CD14-positive monocyte (primary cell): ENCODE results near the gene GRID2. TPM values are rescaled to one million over a fixed set of nuclear protein-coding genes. Genes with fewer than 3 reads are reported as not detected.
"Not testable (repeated sequence)": the region's sequence is repeated elsewhere in the genome, so short reads cannot be mapped to it uniquely, and the experiment has no call there.

ENCODE experiments used
- DNase-seq, 3 donors: peaks; one replicate each; pipeline ENCODE4 v3.0.0-alpha.2; 2011 to 2022
- H2AFZ ChIP-seq: 2 replicates; pipeline ENCODE4 v1.6.0; 2012; ENCODE audit warnings: mild to moderate bottlenecking, low read depth, low read length, inconsistent platforms; ENCODE audit not compliant: insufficient read depth, poor library complexity, severe bottlenecking
- H3K27ac ChIP-seq, 2 donors: 1 replicate in 1 of 2; 2 replicates in 1 of 2; pipeline ENCODE4 v1.5.1; 2012 to 2013; ENCODE audit warnings: low read length in 2 of 2, control low read depth in 1 of 2, inconsistent platforms in 1 of 2, low read depth in 1 of 2, mild to moderate bottlenecking in 1 of 2
- H3K27me3 ChIP-seq, 2 donors: one replicate each; pipeline versions ENCODE4 v1.6.0 to v1.6.1; 2011 to 2013; ENCODE audit warnings: low read length in 2 of 2; ENCODE audit not compliant: control insufficient read depth in 2 of 2, insufficient read depth in 2 of 2
- H3K36me3 ChIP-seq, 2 donors: replicated peaks in 1 of 2; 1 replicate in 1 of 2; 2 replicates in 1 of 2; pipeline versions ENCODE4 v1.5.1 to v1.6.1; 2012 to 2013; ENCODE audit warnings: low read length in 2 of 2, control low read depth in 1 of 2, inconsistent platforms in 1 of 2, mild to moderate bottlenecking in 1 of 2; ENCODE audit not compliant: insufficient read depth in 2 of 2, control insufficient read depth in 1 of 2
- H3K4me1 ChIP-seq, 2 donors: 1 replicate in 1 of 2; 2 replicates in 1 of 2; pipeline versions ENCODE4 v1.5.1 to v1.6.1; 2012 to 2013; ENCODE audit warnings: low read length in 2 of 2, control low read depth in 1 of 2, inconsistent platforms in 1 of 2, mild to moderate bottlenecking in 1 of 2, moderate library complexity in 1 of 2; ENCODE audit not compliant: insufficient read depth in 2 of 2, control insufficient read depth in 1 of 2
- H3K4me2 ChIP-seq: replicated peaks from 2 replicates; pipeline ENCODE3; 2012; ENCODE audit warnings: low read length, moderate library complexity, mild to moderate bottlenecking; ENCODE audit not compliant: poor library complexity, severe bottlenecking; ENCODE audit errors: extremely low read depth
- H3K4me3 ChIP-seq, 3 experiments: fragments of 200-600 bp in 1 of 3; sonication (generic) in 1 of 3; replicated peaks in 1 of 3; 1 replicate in 2 of 3; 2 replicates in 1 of 3; pipeline ENCODE4 v1.5.1; 2011 to 2013; ENCODE audit warnings: low read length in 3 of 3, mild to moderate bottlenecking in 3 of 3, control low read depth in 2 of 3, low read depth in 2 of 3, inconsistent platforms in 1 of 3, moderate library complexity in 1 of 3
- H3K79me2 ChIP-seq: 2 replicates; pipeline ENCODE4 v1.6.0; 2012; ENCODE audit warnings: mild to moderate bottlenecking, control low read depth, inconsistent platforms, low read length, moderate library complexity; ENCODE audit not compliant: insufficient read depth
- H3K9ac ChIP-seq: 2 replicates; pipeline ENCODE4 v1.6.0; 2017; ENCODE audit warnings: low read length, mild to moderate bottlenecking; ENCODE audit not compliant: insufficient read depth, poor library complexity, severe bottlenecking
- H3K9me3 ChIP-seq, 2 donors: replicated peaks in 1 of 2; 1 replicate in 1 of 2; 2 replicates in 1 of 2; pipeline versions ENCODE4 v1.5.1 to v1.6.1; 2012 to 2013; ENCODE audit warnings: low read length in 2 of 2, control low read depth in 1 of 2; ENCODE audit not compliant: control insufficient read depth in 1 of 2, insufficient read depth in 1 of 2
- H4K20me1 ChIP-seq: 2 replicates; pipeline ENCODE4 v1.6.0; 2012; ENCODE audit warnings: mild to moderate bottlenecking, low read length, control low read depth, moderate library complexity; ENCODE audit not compliant: insufficient read depth
- H3K27ac Mint-ChIP-seq, 7 donors: one replicate each; pipeline ENCODE4 v1.8.0; 2020; ENCODE audit warnings: mild to moderate bottlenecking in 7 of 7, mixed read lengths in 7 of 7, moderate library complexity in 6 of 7, inconsistent platforms in 2 of 7
- H3K27me3 Mint-ChIP-seq, 3 donors: one replicate each; pipeline ENCODE4 v1.8.0; 2021 to 2022; ENCODE audit warnings: low read depth in 3 of 3, mild to moderate bottlenecking in 3 of 3, mixed read lengths in 3 of 3, moderate library complexity in 3 of 3, inconsistent platforms in 1 of 3
- H3K36me3 Mint-ChIP-seq, 2 donors: one replicate each; pipeline ENCODE4 v1.8.0; 2020; ENCODE audit warnings: mixed read lengths in 2 of 2, inconsistent platforms in 1 of 2, mild to moderate bottlenecking in 1 of 2
- H3K4me1 Mint-ChIP-seq: one replicate; pipeline ENCODE4 v1.8.0; 2020; ENCODE audit warnings: mild to moderate bottlenecking, mixed read lengths
- H3K4me3 Mint-ChIP-seq, 2 donors: one replicate each; pipeline ENCODE4 v1.8.0; 2020; ENCODE audit warnings: mild to moderate bottlenecking in 2 of 2, mixed read lengths in 2 of 2, moderate library complexity in 1 of 2
- H3K9me3 Mint-ChIP-seq, 7 donors: one replicate each; pipeline ENCODE4 v1.8.0; 2020 to 2022; ENCODE audit warnings: mixed read lengths in 7 of 7, mild to moderate bottlenecking in 6 of 7, moderate library complexity in 6 of 7, inconsistent platforms in 2 of 7
- WGBS: methylation state at CpG from one replicate; pipeline ENCODE4 v1.1.5; 2013; ENCODE audit warnings: missing lambda C conversion rate; ENCODE audit not compliant: insufficient coverage; 5-methylcytosine and 5-hydroxymethylcytosine counted together
- intact Hi-C, 2 donors: fragments of 100-400 bp; cut with micrococcal nuclease; formaldehyde crosslinking; loops; one replicate each; pipeline versions ENCODE4 v1.15.0 to v1.15.1; 2023
- polyA plus RNA-seq, 3 donors: library from polyadenylated mRNA; depleted of rRNA in 1 of 3; unstranded in 2 of 3; stranded (reverse) in 1 of 3; fragments of 300-500 nt in 2 of 3; fragments of >200 nt in 1 of 3; fragmentation: Illumina TruSeq in 2 of 3; gene quantifications; 1 replicate in 2 of 3; 2 replicates in 1 of 3; pipeline ENCODE4 v1.2.3, GENCODE V29; 2012 to 2021
- TF ChIP-seq, protein P1 (sequence below): fragments of 200-600 bp; IDR thresholded peaks from one replicate; pipeline ENCODE4 v1.8.0; 2022; ENCODE audit warnings: antibody characterized with exemption, mild to moderate bottlenecking

Gene GRID2
- polyA plus RNA-seq, 3 donors, result not detected

DNA sequence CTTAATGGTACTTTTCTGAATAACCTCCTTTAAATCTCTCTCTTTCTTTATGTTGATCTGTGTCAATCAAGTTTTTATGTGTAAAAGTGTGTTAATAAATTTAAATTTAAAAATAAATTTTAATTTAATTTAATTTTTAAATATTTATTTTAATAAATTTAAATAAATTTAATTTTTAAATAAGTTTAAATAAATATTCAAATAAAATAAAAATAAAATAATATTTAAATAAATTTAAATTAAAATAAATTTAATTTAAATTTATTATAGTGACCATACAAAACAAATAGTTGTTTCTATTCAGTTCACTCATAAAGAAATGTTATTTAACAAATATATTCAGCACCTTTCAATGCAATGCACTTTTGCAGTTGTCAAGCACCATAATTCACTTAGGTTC, 146.9 kb downstream of the GRID2 start:
- peaks cover 0 to 2% (median 0%) of the 10 kb centered on the region in 7 donors for H3K9me3 Mint-ChIP-seq
- no peak overlapping the region for H3K27ac Mint-ChIP-seq
- H2AFZ ChIP-seq, result no peak overlapping the region

DNA sequence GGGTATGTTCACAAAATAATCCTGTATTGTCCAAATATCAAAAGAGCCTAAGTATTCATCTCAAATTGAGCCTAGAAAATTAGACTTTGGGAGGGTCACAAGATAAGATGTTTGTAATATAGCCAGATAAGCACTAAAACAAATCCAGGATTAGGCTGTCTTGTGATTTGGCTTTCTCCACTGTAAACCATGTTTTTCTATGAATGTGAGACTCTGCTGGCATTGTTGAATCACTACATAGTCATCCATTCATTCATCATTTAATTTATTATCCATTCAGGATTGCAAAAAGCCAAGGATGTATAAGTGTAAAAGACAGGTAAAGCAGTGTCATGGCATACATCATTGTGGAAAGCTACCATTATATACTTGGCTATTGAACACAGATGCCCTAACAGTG, 148.0 kb downstream of the GRID2 start:
- H3K79me2 ChIP-seq, result no peaks in the 10 kb centered on the region
- H3K36me3 ChIP-seq, result no peaks in the 10 kb centered on the region
- H3K9me3 ChIP-seq, result no peaks in the 10 kb centered on the region
- H3K9ac ChIP-seq, result no peak overlapping the region
- no peak for DNase-seq
- H2AFZ ChIP-seq, result no peak overlapping the region
- Mint-ChIP-seq H3K36me3 (no peaks in the 10 kb centered on the region), H3K4me1 (no peaks in the 10 kb centered on the region), H3K27ac (no peak overlapping the region), H3K4me3 (no peak overlapping the region), H3K9me3 (peaks cover 0 to 2% (median 0%) of the 10 kb centered on the region in 7 donors), H3K27me3 (peaks cover 0 to 2% (median 0%) of the 10 kb centered on the region in 3 donors)
- no peaks in the 10 kb centered on the region for H4K20me1 ChIP-seq
- TF ChIP-seq, protein P1, sequence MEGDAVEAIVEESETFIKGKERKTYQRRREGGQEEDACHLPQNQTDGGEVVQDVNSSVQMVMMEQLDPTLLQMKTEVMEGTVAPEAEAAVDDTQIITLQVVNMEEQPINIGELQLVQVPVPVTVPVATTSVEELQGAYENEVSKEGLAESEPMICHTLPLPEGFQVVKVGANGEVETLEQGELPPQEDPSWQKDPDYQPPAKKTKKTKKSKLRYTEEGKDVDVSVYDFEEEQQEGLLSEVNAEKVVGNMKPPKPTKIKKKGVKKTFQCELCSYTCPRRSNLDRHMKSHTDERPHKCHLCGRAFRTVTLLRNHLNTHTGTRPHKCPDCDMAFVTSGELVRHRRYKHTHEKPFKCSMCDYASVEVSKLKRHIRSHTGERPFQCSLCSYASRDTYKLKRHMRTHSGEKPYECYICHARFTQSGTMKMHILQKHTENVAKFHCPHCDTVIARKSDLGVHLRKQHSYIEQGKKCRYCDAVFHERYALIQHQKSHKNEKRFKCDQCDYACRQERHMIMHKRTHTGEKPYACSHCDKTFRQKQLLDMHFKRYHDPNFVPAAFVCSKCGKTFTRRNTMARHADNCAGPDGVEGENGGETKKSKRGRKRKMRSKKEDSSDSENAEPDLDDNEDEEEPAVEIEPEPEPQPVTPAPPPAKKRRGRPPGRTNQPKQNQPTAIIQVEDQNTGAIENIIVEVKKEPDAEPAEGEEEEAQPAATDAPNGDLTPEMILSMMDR, result no peak
- H3K4me2 ChIP-seq, result no peak overlapping the region
- no peaks in the 10 kb centered on the region for H3K4me1 ChIP-seq
- intact Hi-C loops, result no loop called here
- no peak overlapping the region for H3K4me3 ChIP-seq
- H3K27me3 ChIP-seq, result no peaks in the 10 kb centered on the region
- no peak overlapping the region for H3K27ac ChIP-seq

More for the DNA sequence above, 146.9 kb downstream of the GRID2 start:
- Histone ChIP-seq H4K20me1 (no peaks in the 10 kb centered on the region), H3K4me2 (no peak overlapping the region), H3K9ac (no peak overlapping the region), H3K79me2 (no peaks in the 10 kb centered on the region), H3K4me1 (no peaks in the 10 kb centered on the region), H3K4me3 (no peak overlapping the region), H3K36me3 (no peaks in the 10 kb centered on the region), H3K9me3 (no peaks in the 10 kb centered on the region), H3K27ac (no peak overlapping the region), H3K27me3 (no peaks in the 10 kb centered on the region)
- no peak for DNase-seq
- no peaks in the 10 kb centered on the region for H3K36me3 Mint-ChIP-seq
- TF ChIP-seq, protein P1, result no peak
- no peaks in the 10 kb centered on the region for H3K4me1 Mint-ChIP-seq
- H3K27me3 Mint-ChIP-seq, result peaks cover 0 to 3% (median 0%) of the 10 kb centered on the region in 3 donors
- no peak overlapping the region for H3K4me3 Mint-ChIP-seq
- intact Hi-C loops, result no loop called here

DNA sequence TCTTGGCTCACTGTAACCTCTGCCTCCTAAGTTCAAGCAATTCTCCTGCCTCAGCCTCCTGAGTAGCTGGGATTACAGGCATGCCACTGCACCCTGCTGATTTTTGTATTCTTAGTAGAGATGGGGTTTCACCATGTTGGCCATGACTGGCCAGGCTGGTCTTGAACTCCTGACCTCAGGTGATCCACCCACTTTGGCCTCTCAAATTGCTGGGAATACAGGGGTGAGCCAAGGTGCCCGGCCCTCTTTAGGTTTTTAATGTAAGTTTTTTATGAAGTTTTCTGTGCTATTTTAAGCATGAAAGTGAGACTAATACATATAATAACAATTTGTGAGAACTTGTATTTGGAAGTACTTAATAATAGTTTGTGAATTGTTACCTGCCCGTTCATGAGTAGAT, 148.6 kb downstream of the GRID2 start:
- H3K27me3 Mint-ChIP-seq, H2AFZ ChIP-seq, H3K4me2 ChIP-seq, H4K20me1 ChIP-seq, H3K36me3 Mint-ChIP-seq, H3K4me3 Mint-ChIP-seq, H3K9ac ChIP-seq, H3K4me1 ChIP-seq, DNase-seq, H3K36me3 ChIP-seq, H3K27ac ChIP-seq, H3K27me3 ChIP-seq, H3K4me3 ChIP-seq, H3K9me3 ChIP-seq, H3K4me1 Mint-ChIP-seq, H3K9me3 Mint-ChIP-seq, intact Hi-C loops, H3K79me2 ChIP-seq, H3K27ac Mint-ChIP-seq: not testable (repeated sequence)
- WGBS, result no CpG with 5 or more reads among the region's 2 CpGs
